Common myeloid progenitor, CD34-positive (primary cell): ENCODE data around the gene RAI1.

ENCODE experiments used
- CTCF ChIA-PET: fragments of 350-600 bp; sonication (Branson Sonifier 250); formaldehyde crosslinking; loops from one replicate; lab custom pipeline; 2021; ENCODE audit warnings: antibody characterized with exemption; lab: Charles Lee
- POLR2A ChIA-PET: fragments of 350-600 bp; sonication (Branson Sonifier 250); formaldehyde crosslinking; loops from one replicate; lab custom pipeline; 2021; ENCODE audit warnings: antibody characterized with exemption; lab: Charles Lee
- DNase-seq, 3 donors: peaks; one replicate each; pipeline versions ENCODE4 v3.0.0 to v3.0.0-alpha.2; 2013
- H3K27ac ChIP-seq, 2 experiments: 1 replicate in 1 of 2; 2 replicates in 1 of 2; pipeline ENCODE4 v1.7.0; 2013; ENCODE audit warnings: inconsistent platforms in 2 of 2, low read length in 2 of 2, mild to moderate bottlenecking in 2 of 2, low read depth in 1 of 2, moderate library complexity in 1 of 2; ENCODE audit not compliant: severe bottlenecking in 2 of 2, insufficient read depth in 1 of 2, poor library complexity in 1 of 2
- H3K27me3 ChIP-seq, 5 experiments: replicated peaks in 2 of 5; 1 replicate in 3 of 5; 2 replicates in 2 of 5; pipeline versions ENCODE4 v1.6.1 to v1.7.0; 2013; ENCODE audit warnings: low read length in 4 of 5, mild to moderate bottlenecking in 2 of 5, moderate library complexity in 2 of 5, inconsistent platforms in 1 of 5; ENCODE audit not compliant: insufficient read depth in 5 of 5, control insufficient read depth in 4 of 5
- H3K36me3 ChIP-seq, 4 experiments: 1 replicate in 2 of 4; 2 replicates in 2 of 4; pipeline versions ENCODE4 v1.6.1 to v1.7.0; 2013; ENCODE audit warnings: low read length in 3 of 4, control low read depth in 1 of 4, mild to moderate bottlenecking in 1 of 4; ENCODE audit not compliant: control insufficient read depth in 4 of 4, insufficient read depth in 4 of 4
- H3K4me1 ChIP-seq, 4 experiments: 1 replicate in 3 of 4; 2 replicates in 1 of 4; pipeline versions ENCODE4 v1.6.1 to v1.7.1; 2013; ENCODE audit warnings: low read length in 3 of 4, mild to moderate bottlenecking in 3 of 4, control low read depth in 1 of 4, inconsistent platforms in 1 of 4, moderate library complexity in 1 of 4; ENCODE audit not compliant: control insufficient read depth in 4 of 4, insufficient read depth in 4 of 4; ENCODE audit errors: control extremely low read depth in 1 of 4
- H3K4me3 ChIP-seq, 7 experiments: 1 replicate in 4 of 7; 2 replicates in 3 of 7; pipeline versions ENCODE4 v1.5.1 to v1.7.0; 2013; ENCODE audit warnings: mild to moderate bottlenecking in 7 of 7, low read length in 6 of 7, moderate library complexity in 6 of 7, inconsistent platforms in 2 of 7, low read depth in 2 of 7, control low read depth in 1 of 7; ENCODE audit not compliant: insufficient read depth in 4 of 7, control insufficient read depth in 1 of 7; ENCODE audit errors: extremely low read depth in 1 of 7
- H3K9me3 ChIP-seq, 5 experiments: 1 replicate in 4 of 5; 2 replicates in 1 of 5; pipeline versions ENCODE4 v1.6.1 to v1.7.1; 2013; ENCODE audit warnings: low read length in 4 of 5, mild to moderate bottlenecking in 2 of 5, inconsistent platforms in 1 of 5, low read depth in 1 of 5, moderate library complexity in 1 of 5; ENCODE audit not compliant: control insufficient read depth in 4 of 5, insufficient read depth in 2 of 5; ENCODE audit errors: control extremely low read depth in 1 of 5
- WGBS: methylation state at CpG from one replicate; pipeline ENCODE4 v1.1.5; 2013; ENCODE audit not compliant: insufficient coverage; 5-methylcytosine and 5-hydroxymethylcytosine counted together

Gene RAI1

GRCh38 chr17:17698371-17698770 lies 17.1 kb downstream of the RAI1 start:
- DNase-seq, result no peak
- WGBS, result 63% methylated on average over 4 of the region's 5 CpGs
- POLR2A ChIA-PET, result interaction anchor here (0.6 kb wide), 1 partner anchor 15 kb away, joined by 3 read pairs; no protein-coding TSS in a partner anchor
- Histone ChIP-seq H3K9me3 (no peaks in the 10 kb centered on the region), H3K27me3 (no peaks in the 10 kb centered on the region), H3K4me3 (no peak overlapping the region), H3K4me1 (peaks cover 3 to 91% (median 73%) of the 10 kb centered on the region in 4 experiments), H3K36me3 (peaks cover 0 to 15% (median 0%) of the 10 kb centered on the region in 4 experiments), H3K27ac (no peak overlapping the region)
- CTCF ChIA-PET, result interaction anchor here (0.7 to 1.6 kb wide), 4 partner anchors 11 to 25 kb away, joined by 3 to 6 read pairs (median 4); no protein-coding TSS in a partner anchor

- Histone ChIP-seq H3K27ac (no peak overlapping the region), H3K9me3 (no peaks in the 10 kb centered on the region), H3K4me1 (peaks cover 3 to 91% (median 71%) of the 10 kb centered on the region in 4 experiments), H3K36me3 (peaks cover 0 to 18% (median 0%) of the 10 kb centered on the region in 4 experiments), H3K27me3 (no peaks in the 10 kb centered on the region), H3K4me3 (no peak overlapping the region)
- ChIA-PET POLR2A (interaction anchor here (0.6 kb wide), 1 partner anchor 16 kb away, joined by 3 read pairs; no protein-coding TSS in a partner anchor), CTCF (interaction anchor here (0.7 to 1.8 kb wide), 5 partner anchors 10 to 24 kb away, joined by 3 to 6 read pairs (median 4); no protein-coding TSS in a partner anchor)
- WGBS, result 89% methylated on average over 8 of the region's 8 CpGs
- no peak for DNase-seq
These were observed 17.7 kb downstream of the RAI1 start for GRCh38 chr17:17698869-17699351.

GRCh38 chr17:17699491-17699890 lies 18.2 kb downstream of the RAI1 start:
- no peak for DNase-seq

GRCh38 chr17:17700251-17700969 lies 19.2 kb downstream of the RAI1 start:
- no peak for DNase-seq
- H3K4me3 ChIP-seq, result peak overlapping the region in 4 of 7 experiments; percentile 9 to 68 (median 56)
- CTCF ChIA-PET, result interaction anchor here (1.2 to 1.8 kb wide), 2 partner anchors 13 to 18 kb away, joined by 3 to 4 read pairs; no protein-coding TSS in a partner anchor

More at GRCh38 chr17:17699491-17699890, 18.2 kb downstream of the RAI1 start:
- Histone ChIP-seq H3K4me1 (peaks cover 3 to 90% (median 68%) of the 10 kb centered on the region in 4 experiments), H3K4me3 (no peak overlapping the region), H3K36me3 (peaks cover 0 to 24% (median under 1%) of the 10 kb centered on the region in 4 experiments), H3K27ac (no peak overlapping the region), H3K9me3 (no peaks in the 10 kb centered on the region), H3K27me3 (no peaks in the 10 kb centered on the region)
- CTCF ChIA-PET, result interaction anchor here (1.2 to 1.8 kb wide), 2 partner anchors 12 to 17 kb away, joined by 3 to 4 read pairs; no protein-coding TSS in a partner anchor
- 76% methylated on average over 2 of the region's 7 CpGs for WGBS
- POLR2A ChIA-PET, result no interaction called here

GRCh38 chr17:17701112-17701511 lies 19.9 kb downstream of the RAI1 start:
- Histone ChIP-seq H3K4me1 (peaks cover under 1 to 78% (median 54%) of the 10 kb centered on the region in 4 experiments), H3K4me3 (peak overlapping the region in 3 of 7 experiments; percentile 6 to 68 (median 57)), H3K27ac (no peak overlapping the region), H3K27me3 (no peaks in the 10 kb centered on the region), H3K9me3 (no peaks in the 10 kb centered on the region), H3K36me3 (peaks cover 0 to 25% (median 2%) of the 10 kb centered on the region in 4 experiments)
- ChIA-PET CTCF (interaction anchor here (0.7 to 1.3 kb wide), 2 partner anchors 14 to 156 kb away, joined by 3 to 4 read pairs; no protein-coding TSS in a partner anchor), POLR2A (interaction anchor here (1.1 kb wide), 1 partner anchor 9 kb away, joined by 4 read pairs; no protein-coding TSS in a partner anchor)
- 100% methylated on average over 1 of the region's 2 CpGs for WGBS
- no peak for DNase-seq

More at GRCh38 chr17:17700251-17700969, 19.2 kb downstream of the RAI1 start:
- peaks cover 3 to 85% (median 61%) of the 10 kb centered on the region in 4 experiments for H3K4me1 ChIP-seq
- H3K27me3 ChIP-seq, result no peaks in the 10 kb centered on the region
- POLR2A ChIA-PET, result interaction anchor here (0.6 to 1.1 kb wide), 3 partner anchors 8 to 44 kb away, joined by 3 to 4 read pairs (median 4); no protein-coding TSS in a partner anchor
- WGBS, result 20% methylated on average over 70 of the region's 86 CpGs
- no peaks in the 10 kb centered on the region for H3K9me3 ChIP-seq
- H3K27ac ChIP-seq, result no peak overlapping the region
- peaks cover 0 to 25% (median 1%) of the 10 kb centered on the region in 4 experiments for H3K36me3 ChIP-seq

GRCh38 chr17:17701658-17702057 lies 20.4 kb downstream of the RAI1 start:
- Histone ChIP-seq H3K36me3 (peaks cover 0 to 25% (median 2%) of the 10 kb centered on the region in 4 experiments), H3K27me3 (no peaks in the 10 kb centered on the region), H3K4me1 (peaks cover 0 to 72% (median 49%) of the 10 kb centered on the region in 4 experiments), H3K27ac (no peak overlapping the region), H3K9me3 (no peaks in the 10 kb centered on the region), H3K4me3 (no peak overlapping the region)
- POLR2A ChIA-PET, result no interaction called here
- DNase-seq, result no peak
- CTCF ChIA-PET, result interaction anchor here (0.7 to 1.3 kb wide), 5 partner anchors 9 to 156 kb away, joined by 3 to 4 read pairs (median 4); partner anchors contain the start of gene RAI1
- WGBS, result 98% methylated on average over 5 of the region's 5 CpGs
